ENCODE data around the gene DDOST. TPM values are rescaled to one million over a fixed set of nuclear protein-coding genes. Genes with fewer than 3 reads are reported as not detected.

DDOST gene
- 353 and 417 TPM in 2 replicates for total RNA-seq

GRCh38 chr1:20661207-20662109 is at the start of gene DDOST:
Gene DDOST (minus strand): TSS chr1:20661369. CDS start chr1:20661350, 19 bp downstream.

DNA sequence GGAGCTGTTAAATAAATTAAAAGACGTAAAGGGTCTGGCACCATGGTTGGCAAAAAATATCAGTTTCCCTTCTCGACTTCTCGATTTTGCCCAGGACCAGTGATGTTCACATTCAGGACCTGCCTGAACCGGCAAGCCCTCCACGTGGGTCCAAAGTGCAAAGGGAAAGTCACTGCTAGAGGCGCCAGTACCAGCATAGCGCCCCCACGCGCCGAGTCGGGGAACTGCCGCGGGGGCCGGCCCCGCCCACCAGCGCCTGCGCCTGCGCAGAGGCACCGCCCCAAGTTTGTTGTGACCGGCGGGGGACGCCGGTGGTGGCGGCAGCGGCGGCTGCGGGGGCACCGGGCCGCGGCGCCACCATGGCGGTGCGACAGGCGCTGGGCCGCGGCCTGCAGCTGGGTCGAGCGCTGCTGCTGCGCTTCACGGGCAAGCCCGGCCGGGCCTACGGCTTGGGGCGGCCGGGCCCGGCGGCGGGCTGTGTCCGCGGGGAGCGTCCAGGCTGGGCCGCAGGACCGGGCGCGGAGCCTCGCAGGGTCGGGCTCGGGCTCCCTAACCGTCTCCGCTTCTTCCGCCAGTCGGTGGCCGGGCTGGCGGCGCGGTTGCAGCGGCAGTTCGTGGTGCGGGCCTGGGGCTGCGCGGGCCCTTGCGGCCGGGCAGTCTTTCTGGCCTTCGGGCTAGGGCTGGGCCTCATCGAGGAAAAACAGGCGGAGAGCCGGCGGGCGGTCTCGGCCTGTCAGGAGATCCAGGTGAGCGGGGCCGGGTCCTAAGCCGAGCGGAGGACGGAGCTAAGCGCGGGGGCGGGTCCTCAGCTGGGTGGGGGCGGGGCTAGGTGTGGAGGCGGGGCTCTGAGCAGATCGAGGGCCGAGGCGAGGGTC is 27.7 kb downstream of the DDOST start, which contains the start of gene PINK1:
Gene PINK1 (plus strand): TSS at position 269 of the 875 bp plus-strand sequence. CDS start 91 bp downstream, at position 360.

Other genes starting within 250 kb of the DDOST start
- 9.4 and 40.8 TPM in 2 replicates for gene CAMK2N1, start 175.2 kb downstream of the DDOST start, total RNA-seq
- gene MUL1, start 153.2 kb downstream of the DDOST start, total RNA-seq, result 19.1 and 19.5 TPM in 2 replicates
- under 0.01 TPM in 1 of 2 replicates, not detected in the other for gene FAM43B, start 108.8 kb downstream of the DDOST start, total RNA-seq
- gene CDA, start 72.3 kb downstream of the DDOST start, total RNA-seq, result 0.63 TPM in 1 of 2 replicates, not detected in the other
- 89.5 and 99.6 TPM in 2 replicates for gene PINK1, start 27.9 kb downstream of the DDOST start, total RNA-seq
- 0.32 and 0.43 TPM in 2 replicates for gene KIF17, start 56.6 kb upstream of the DDOST start, total RNA-seq
- 0.69 and 1.3 TPM in 2 replicates for gene SH2D5, start 71.3 kb upstream of the DDOST start, total RNA-seq
- gene HP1BP3, start 125.9 kb upstream of the DDOST start, total RNA-seq, result 140 and 175 TPM in 2 replicates

Data from bronchial smooth muscle cell (primary cell).